ACHN (cell line): Measurements from ENCODE around the gene TMEM232.

Source experiments
- DNase-seq: peaks from one replicate; pipeline ENCODE4 v3.0.0-alpha.2; 2015
- in situ Hi-C: cut with HindIII; loops from 2 replicates; pipeline ENCODE4 v1.10.0; 2017; ENCODE audit warnings: low sequenced_read_pairs, low pct_ligation_motif_present, low pct_unique_long_range_greater_than_20kb

The TMEM232 gene

DNA sequence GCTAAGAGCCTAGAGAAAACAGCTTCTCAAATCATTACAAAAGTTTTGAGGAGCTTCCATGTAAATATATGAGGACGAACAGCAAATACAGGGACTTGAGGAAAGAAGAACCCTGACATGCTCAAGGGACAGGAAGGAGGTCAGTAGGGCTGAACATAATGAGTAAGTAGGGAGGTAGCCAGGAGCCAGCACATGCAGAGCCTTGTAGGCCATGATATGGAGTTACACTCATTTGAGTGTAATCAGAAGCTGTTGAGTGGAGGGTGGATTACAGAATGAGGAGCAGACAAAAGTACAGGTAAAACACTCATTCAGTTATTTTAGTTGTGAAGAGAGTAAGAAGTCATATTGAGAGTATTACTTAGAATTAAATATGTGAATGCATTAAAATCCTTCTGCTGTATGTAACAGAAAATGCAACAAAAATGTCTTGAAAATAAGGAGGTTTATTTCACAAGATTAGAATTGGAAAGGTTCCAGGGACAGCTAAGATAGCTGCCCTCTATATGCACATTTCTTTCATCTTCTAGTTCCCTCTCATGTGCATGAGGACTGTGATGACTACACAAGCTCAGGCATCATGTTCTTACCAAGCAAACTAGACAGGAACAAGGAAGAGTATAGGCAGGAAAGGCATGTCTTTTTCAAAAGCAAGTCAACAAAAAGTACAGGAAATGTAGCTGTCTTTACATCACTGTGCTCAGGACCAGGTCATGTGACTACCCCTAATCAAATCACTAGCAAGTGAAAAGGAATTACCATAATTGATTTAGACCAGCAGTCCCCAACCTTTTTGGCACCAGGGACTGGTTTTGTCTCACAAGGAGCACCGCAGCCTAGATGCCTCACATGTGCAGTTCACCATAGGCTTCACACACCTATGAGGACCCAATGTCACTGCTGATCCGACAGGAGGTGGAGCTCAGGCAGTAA lies 87.2 kb downstream of the TMEM232 start:
- no peak for DNase-seq
- in situ Hi-C loops: no loop called here

GRCh38 chr5:110634475-110634874 lies 92.0 kb downstream of the TMEM232 start:
- in situ Hi-C loops: no loop called here

GRCh38 chr5:110631236-110631635 lies 95.2 kb downstream of the TMEM232 start:
- in situ Hi-C loops: no loop called here
- no peak for DNase-seq

More at GRCh38 chr5:110634475-110634874, 92.0 kb downstream of the TMEM232 start:
- no peak for DNase-seq

DNA sequence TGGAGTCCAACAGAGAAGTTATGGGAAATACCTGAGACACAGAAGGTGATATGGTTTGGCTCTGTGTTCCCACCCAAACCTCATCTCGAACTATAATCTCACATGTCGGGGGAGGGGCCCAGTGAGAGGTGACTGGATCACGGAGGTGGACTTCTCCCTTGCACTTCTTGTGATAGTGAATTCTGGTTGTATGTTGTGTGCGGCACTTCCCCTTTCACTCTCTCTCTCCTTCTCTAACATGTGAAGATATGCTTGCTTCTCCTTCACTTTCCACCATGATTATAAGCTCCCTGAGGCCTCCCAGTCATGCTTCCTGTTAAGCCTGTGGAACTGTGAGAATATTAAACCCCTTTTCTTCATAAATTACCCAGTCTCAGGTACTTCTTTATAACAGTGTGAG lies 96.1 kb downstream of the TMEM232 start:
- in situ Hi-C loops: no loop called here
- no peak for DNase-seq

DNA sequence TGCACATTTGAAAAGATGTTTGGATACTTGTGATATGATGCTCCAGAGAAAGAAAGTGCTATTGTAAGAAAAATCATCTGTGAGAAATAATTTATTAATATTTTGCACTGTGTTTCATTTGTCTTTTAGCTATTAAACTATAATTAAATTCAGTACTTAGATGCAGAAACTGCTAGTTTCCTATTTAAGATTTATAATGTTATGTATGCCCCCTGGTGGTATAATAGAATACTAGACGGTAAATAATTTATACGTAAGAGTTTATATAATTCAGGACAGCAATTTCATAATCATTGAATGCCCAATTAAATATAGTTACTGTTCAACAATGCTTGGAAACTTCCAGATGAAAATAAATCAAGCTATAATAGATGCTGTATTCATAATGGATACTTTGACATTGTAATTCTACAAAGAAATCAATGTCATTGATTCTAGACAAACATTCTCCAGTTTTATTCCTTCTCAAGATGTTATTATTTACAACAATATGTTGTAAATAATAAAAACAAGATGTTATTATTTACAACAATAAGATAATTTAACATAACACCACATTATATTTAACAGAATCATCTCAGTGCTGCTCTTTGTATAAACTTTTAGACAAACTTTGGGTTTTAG lies 101.0 kb downstream of the TMEM232 start:
- peak; percentile 45 for DNase-seq
- in situ Hi-C loops: no loop called here

DNA sequence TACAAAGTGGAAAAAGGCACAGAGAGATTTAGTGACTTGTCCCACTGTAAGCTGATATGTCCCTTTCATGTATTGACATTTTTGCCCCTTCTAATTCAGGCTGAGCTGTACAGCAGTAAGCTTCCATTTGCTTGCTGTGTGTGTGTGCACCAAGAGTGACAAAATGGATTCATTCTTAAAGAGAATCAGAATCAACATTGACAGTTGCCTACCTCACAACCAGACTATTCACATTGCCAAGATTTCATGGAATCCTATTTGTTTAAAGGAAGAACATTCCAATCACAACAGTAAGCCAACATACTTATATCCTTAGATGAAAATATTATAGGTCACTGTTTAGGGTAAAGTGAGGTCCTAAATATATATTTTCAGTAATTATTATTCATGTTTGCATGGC lies 102.6 kb downstream of the TMEM232 start:
- no peak for DNase-seq
- in situ Hi-C loops: no loop called here

DNA sequence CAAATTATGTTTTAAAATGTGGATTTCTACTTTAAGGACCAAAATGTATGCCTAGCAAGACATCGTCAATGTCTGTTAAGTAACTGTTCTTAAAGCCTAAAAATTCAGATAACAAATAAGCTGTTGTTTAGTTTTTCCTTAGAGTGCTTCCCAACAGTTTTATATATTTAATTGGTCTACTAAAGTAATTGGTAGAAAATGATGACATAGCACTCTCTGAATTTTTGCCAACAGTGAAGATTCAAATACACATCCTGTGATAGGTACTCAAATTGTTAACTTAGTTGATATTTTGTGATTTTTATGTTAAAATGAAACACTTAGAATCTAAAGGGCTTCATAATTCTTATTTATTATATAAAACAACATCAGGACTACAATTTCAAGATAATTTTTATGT lies 107.5 kb downstream of the TMEM232 start:
- in situ Hi-C loops: no loop called here
- DNase-seq: no peak

DNA sequence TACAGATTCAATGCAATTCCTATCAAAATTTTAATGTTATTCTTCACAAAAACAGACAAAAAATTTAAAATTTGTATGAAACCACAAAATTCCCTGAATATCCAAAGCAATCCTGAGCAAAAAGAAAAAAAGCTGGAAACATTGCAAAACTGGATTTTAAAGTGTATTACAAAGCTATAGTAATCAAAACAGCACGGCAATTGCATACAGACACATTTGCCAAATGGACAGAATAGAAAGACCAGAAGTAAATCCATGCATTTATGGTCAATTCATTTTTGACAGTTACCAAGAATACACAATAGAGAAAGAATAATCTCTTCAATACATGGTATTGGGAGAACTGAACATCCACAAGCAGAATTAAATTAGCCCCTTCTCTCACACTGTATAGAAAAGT lies 110.5 kb downstream of the TMEM232 start:
- DNase-seq: no peak

DNA sequence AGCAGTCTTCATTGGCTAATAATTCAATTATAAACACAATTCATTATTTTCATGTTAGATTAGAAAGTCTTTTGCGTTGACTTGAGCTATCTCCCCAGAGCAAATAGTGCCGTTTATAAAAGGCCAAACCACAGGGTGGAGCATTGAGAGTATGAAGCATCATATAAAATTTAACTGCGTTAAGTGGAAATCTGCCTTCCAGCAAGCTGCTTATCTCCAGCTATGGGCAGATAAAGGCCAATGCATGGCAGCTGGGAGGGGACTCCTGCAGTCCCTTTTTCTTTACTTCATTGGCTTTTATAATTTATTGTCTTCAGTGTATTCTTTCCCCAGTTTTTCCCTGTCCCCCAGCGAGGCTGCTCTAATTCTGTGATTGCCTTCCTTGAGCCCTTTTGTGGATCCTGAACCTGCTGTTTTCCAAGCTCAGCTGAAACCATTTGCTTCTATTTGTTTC lies 113.7 kb downstream of the TMEM232 start:
- in situ Hi-C loops: no loop called here
- no peak for DNase-seq

More for the DNA sequence above, 110.5 kb downstream of the TMEM232 start:
- in situ Hi-C loops: no loop called here

DNA sequence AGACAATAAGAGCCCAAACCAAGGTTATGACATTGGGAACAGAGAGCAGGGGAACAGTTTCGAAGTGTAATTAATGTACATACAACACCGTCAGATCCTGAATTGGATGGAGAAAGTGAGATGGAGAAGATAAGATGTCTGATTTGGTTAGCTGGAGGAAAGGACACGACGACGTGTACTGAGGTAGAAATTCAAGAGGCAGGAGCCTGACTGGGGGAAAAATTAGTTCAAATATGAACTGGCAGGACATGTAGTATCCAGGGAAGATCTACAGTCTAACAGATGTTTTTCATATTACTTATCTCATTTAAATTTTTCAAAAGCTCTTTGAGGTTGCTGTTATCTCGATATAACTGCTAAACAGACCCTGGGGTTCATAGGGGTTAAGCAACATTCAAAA lies 114.7 kb downstream of the TMEM232 start:
- in situ Hi-C loops: no loop called here
- DNase-seq: no peak

DNA sequence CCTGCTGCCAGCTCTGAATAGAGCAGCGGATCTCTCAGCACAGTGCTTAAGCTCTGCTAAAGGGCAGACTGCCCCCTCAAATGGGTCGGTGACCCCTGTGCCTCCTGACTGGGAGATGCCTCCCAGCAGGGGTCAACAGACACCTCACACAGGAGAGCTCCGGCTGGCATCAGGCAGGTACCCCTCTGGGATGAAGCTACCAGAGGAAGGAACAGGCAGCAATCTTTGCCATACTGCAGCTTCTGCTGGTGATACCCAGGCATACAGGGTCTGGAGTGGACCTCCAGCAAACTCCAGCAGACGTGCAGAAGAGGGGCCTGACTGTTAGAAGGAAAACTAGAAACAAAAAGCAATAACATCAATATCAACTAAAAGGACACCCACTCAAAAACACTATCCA lies 131.6 kb downstream of the TMEM232 start:
- in situ Hi-C loops: no loop called here
- no peak for DNase-seq

- in situ Hi-C loops: no loop called here
- DNase-seq: peak; percentile 18
Observed at GRCh38 chr5:110590187-110590586, 136.3 kb downstream of the TMEM232 start.

GRCh38 chr5:110588286-110588980 lies 138.0 kb downstream of the TMEM232 start:
- no peak for DNase-seq
- in situ Hi-C loops: no loop called here

DNA sequence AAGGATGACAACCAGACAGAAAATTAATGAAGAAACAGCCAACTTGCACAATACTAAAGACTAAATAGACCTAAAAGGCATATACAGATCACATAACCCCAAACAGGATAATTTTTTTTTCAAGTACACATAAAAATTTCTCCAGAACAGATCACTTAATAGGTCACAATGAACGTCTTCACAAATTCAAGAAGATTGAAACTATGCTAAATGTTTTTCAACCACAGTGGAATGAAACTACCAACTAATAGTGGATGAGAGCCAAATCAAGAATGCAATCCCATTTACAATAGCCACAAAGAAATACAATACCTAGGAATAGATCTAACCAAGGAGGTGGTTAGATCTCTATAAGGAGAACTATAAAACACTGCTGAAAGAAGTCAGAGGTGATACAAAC lies 145.8 kb downstream of the TMEM232 start:
- in situ Hi-C loops: no loop called here
- DNase-seq: no peak

- no peak for DNase-seq
- in situ Hi-C loops: no loop called here
Observed at GRCh38 chr5:110572729-110573128, 153.7 kb downstream of the TMEM232 start.

GRCh38 chr5:110562191-110562590 lies 164.3 kb downstream of the TMEM232 start:
- in situ Hi-C loops: no loop called here
- DNase-seq: no peak

- DNase-seq: no peak
- in situ Hi-C loops: no loop called here
Observed at GRCh38 chr5:110561510-110561909, 165.0 kb downstream of the TMEM232 start.

- no peak for DNase-seq
- in situ Hi-C loops: no loop called here
Observed at GRCh38 chr5:110549301-110549700, 177.2 kb downstream of the TMEM232 start.

DNA sequence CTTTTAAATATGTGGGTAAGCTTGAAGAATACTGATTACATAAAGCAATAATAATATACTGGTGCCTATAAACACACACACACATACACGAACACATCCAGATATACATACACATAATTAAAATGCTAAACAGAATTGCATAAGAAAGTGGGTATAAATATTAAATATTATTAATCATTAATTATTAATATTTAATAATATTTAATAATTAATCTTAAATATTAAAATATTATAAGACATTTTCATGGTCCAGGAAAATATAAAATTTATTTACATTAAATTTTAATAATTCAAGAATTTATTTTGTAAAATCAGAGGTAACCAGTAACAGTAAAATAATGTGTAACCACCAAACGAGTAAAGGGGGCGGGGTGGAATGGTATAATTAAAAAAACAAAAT lies 178.3 kb downstream of the TMEM232 start:
- DNase-seq: no peak
- in situ Hi-C loops: no loop called here
